NCI-H2196 treated with DMSO at 0.1 percent for 48 hours (cell line): ENCODE measurements around the gene FABP6.
A peak's percentile ranks its signal among the peaks of the same experiment; 100 is the strongest.
"Not testable (repeated sequence)": the region's sequence is repeated elsewhere in the genome, so short reads cannot be mapped to it uniquely, and the experiment has no call there.

ENCODE experiments used
- DNase-seq: peaks from one replicate; lab custom pipeline; 2025; ENCODE audit not compliant: unreplicated experiment; lab: John Stamatoyannopoulos, UW

FABP6 gene, protein sequence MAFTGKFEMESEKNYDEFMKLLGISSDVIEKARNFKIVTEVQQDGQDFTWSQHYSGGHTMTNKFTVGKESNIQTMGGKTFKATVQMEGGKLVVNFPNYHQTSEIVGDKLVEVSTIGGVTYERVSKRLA

DNA sequence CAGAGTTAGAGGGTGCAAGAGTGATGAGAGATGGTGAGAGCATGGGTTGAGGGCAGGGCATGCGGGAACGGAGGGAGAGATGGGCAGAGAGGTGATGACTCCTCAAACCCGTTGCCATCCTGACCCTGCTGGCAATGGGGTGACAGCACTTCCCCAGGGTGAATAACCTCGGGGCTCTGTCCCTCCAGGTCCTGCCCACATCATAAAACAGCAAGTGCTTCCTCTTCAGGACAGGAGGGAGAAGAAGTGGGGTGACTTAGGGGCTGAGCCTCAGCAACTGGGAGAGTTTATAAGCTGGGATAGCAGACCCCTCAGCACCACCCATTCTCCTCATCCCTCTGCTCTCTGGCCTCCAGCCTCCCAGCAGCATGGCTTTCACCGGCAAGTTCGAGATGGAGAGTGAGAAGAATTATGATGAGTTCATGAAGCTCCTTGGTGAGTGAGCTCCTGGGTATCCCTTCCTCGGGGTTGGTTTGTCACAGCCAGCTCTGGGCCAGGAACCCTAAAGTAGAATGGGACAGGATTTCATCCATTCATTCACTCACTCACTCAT lies at the start of gene FABP6:
TSS of gene FABP6 (plus strand) at position 317 of the 553 bp plus-strand sequence. CDS start at position 369, 52 bp downstream.
- no peak for DNase-seq

DNA sequence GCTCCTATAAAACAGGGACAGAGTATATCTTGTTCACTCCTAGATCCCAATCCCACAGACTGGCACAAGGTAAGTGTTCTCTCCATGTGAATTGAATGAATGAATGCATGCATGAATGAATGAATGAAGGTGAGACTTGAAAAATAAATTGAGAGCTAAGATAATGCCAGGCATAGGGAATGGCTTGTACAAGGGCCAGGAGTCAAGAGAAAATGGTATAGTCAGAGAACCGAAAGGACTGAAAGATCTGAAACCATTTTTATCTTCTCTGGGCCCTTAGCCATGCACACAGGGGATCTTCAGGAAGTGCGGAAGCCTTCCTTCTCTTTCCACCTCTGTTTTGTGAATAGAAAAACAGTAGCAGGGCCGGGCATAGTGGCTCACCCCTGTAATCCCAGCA lies 48.4 kb upstream of the FABP6 start:
- no peak for DNase-seq

DNA sequence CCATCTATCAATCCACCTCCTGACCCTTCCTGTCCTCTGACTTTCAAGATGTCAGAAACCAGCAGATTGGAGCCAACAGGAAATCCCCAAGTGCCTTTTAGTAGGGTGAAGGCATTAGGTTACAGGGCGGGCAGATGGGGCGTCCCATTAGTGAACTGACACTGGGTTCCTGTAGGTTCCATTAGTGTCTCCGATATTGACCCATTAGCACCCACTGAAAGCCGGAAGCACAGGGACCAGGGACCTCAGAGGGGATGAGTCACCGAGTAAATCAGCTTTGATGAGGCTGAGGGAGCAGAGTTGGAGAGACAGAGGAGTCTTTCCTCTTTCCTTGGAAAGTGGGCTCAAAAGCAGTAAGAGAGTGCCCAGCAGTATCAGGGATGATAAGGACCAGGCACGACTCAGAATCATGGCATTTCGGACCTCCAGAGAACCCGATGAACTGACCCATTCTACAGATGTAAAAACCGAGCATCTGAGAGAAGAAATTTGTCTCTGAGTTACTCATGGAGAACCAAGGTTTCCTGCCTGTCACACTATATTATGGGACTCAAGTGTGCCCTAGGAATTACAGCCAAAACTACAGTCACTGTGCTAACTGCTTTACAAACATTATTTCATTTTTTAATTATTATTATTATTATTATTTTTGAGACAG lies 47.2 kb upstream of the FABP6 start:
- no peak for DNase-seq

DNA sequence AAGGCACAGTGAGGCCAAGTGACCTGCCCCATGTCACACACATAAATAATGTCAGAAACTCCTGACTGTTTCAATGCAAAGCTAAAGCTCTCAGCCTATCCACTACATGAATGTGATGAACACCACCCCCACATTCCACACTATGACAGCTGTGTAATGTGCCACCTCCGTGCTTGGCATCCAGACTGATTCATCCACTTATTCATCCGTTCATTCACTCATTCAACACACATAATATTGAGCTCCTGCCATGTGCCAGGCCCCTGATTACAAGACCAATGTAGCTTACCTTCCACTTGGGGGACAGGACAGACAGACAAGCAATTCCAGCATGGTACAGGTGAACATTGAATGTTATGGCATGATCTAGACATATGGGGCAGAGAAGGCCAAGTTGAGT lies 46.2 kb upstream of the FABP6 start:
- no peak for DNase-seq

DNA sequence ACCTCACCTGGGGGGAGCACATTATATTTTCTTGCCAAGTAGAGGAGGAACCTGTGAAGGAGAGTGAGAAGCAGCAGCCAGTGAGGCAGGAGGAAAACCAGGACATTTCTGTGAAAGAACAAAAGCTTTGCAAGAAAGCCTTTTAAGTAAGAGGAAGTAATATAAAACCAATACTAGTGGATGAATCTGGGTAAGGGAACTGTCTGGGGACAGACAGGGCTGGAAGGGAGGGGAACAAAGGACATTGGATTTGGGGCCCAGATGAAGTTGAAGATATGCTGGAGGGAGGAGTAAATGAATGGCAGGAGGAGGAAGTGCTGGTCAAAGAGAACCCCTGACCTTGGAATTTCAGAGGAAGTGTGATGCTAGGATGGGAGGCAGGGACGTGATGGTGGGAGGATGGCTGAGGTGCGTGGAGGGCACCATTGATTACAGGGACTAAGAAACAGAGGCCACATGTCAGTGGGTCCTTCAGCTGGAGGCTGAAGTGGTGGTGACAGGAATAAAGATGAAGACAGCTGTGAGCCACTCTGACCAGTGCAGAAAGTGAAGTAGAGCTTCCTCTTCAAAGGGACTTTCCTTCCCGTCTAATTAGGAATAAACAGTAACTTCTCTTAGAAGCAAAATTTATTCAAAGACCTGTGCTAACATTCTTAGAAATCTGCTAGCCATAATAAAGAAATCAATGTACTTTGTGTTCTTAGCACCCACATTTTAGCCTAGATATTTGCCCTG lies 43.5 kb upstream of the FABP6 start:
- DNase-seq, result no peak

DNA sequence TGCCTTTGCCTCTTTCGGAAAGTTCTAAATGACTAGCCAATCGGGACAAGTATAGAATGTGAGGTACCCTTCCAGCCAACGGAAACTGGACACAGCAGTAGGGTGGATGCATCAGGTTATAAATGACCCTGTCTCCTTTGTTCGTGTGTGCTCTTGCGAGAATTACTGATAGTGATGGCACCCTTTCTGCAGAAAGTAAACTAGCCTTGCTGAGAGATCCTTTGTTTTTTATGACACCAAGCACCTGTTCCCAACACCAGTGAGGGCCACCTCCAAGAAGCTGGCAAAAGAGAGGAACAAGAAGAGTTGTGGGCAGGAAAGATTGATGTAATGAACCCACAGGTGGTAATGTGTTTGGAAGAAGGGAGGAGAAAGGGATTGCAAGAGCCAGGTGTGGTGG lies 42.8 kb upstream of the FABP6 start:
- DNase-seq, result no peak

DNA sequence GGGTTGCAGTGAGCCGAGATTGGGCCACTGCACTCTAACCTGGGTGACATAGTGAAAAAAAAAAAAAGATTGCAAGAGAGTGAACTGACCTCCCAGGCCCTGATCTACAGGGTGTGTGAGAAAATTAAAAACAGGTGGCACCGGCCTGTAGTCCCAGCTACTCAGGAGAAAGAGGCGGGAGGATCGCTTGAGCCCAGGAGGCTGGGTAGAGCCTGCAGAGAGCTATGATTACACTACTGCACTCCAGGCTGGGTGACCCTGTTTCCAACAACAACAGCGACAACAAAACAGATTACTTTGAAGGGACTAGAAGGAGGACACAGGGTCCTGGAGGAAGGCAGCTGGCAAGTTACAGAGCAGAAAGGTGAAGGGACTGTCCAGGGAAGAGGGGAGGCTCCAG lies 42.2 kb upstream of the FABP6 start:
- no peak for DNase-seq

DNA sequence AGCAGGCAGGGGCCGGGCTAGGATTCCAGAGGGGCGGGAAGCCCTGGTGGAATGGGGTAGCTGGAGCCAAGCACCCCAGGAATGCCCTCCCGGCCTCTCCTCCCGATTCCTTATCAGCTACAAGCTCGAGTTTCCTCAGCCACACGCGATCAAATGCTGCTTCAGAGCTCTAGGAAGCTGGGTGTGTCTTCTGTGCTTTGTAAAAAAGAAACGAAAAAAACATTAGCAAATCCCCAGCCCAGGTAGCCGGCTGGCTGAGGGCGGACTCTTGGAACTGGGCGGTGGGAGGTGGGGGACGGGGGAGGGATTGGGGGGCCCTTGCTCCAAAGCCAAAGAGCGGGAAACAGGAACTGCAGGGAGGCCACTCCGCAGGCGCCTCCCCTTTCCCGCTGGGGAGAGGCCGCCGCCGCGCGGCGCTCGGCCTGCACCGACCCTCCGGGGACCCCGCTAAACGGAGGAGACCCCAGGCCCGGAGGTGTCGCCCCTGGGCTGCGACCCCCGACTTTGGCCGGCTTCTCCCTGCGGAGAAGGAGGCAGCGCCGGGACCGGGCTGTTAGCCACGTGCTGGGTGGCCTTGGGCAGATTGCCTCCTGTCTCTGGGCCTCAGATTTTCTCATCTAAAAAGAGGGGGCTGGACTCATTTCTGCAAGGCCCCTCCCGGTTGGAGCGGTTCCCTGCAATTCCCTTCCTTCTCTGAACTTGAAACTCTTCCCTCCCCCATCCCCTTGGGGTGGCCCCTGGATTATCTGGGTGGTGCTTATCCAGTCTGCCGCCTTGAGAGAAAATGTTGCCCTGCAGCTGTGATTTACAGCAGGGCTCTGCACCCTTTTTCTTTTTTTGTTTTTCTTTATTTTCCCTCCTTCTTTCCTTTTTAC lies 40.9 kb upstream of the FABP6 start:
- no peak for DNase-seq

DNA sequence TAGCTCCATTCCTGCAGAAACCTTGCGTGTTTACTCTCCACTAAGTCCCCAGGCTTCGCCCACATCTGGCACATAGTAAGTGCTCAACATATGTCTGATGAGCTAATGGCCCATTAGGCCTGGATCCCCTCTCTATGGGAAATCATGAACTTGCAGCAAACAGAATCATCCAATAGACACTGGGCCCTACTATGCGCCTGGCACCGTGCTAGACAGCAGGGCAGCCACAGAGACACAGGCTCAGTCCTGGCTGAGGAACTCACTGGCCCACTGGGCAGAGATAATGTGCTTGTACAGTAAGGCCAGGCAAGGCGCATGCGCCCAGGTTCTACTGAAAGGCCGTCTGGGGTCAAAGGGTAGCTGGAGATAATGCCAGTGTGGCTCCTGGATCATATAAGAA lies 36.9 kb upstream of the FABP6 start:
- no peak for DNase-seq

DNA sequence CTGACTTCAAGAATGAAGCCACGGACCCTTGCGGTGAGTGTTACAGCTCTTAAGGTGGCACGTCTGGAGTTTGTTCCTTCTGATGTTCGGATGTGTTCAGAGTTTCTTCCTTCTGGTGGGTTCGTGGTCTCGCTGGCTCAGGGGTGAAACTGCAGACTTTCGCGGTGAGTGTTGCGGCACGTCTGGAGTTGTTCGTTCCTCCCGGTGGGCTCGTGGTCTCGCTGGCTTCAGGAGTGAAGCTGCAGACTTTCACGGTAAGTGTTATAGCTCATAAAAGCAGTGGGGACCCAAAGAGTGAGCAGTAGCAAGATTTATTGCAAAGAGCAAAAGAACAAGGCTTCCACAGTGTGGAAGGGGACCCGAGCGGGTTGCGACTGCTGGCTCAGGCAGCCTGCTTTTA lies 36.2 kb upstream of the FABP6 start:
- not testable (repeated sequence) for DNase-seq

DNA sequence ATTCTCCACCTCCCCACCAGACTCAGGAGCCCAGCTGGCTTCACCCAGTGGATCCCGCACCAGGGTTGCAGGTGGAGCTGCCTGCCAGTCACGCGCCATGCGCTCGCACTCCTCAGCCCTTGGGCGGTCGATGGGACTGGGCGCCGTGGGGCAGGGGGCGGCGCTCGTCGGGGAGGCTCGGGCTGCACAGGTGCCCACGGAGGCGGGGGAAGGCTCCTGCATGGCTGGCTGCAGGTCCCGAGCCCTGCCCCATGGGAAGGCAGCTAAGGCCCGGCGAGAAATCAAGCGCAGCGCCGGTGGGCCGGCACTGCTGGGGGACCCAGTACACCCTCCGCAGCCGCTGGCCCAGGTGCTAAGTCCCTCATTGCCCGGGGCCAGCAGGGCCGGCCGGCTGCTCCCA lies 35.5 kb upstream of the FABP6 start:
- DNase-seq, result not testable (repeated sequence)

DNA sequence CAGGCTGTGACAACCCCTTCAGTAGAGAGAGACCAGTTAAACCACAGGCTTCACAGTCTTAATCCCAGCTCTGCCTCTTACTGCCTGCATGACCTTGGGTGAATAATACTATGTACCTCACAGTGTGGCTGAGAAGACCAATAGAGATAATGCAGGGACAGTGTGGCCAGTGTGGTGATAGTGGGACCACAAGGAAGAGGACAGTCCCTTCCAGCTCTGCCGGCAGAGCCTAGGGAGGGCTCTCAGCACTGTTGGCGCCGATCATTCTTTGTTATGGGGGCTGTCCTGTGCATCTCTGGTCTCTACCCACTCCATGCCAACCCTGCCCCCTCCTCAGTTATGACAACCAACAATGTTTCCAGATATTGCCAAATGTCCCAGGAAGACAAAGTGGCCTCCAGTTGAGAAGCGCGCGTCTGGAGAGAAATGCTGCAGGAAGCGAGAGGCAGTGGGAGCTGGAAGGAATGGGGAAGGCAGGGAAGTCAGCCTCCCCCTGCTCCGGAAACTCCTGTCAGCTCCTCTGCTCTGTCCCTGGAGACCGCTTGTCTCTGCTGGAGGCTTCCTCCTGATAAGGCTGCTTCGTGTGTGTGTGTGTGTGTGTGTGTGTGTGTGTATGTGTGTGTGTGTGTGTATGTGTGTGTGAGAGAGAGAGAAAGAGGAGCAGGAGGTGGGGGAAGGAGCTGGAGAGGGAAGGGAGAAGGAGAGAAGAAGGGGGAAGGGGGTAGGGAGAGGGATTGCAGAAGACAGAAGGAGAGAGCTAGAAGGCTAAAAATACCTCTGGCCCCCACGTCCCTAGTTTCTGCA lies 31.8 kb upstream of the FABP6 start:
- no peak for DNase-seq

DNA sequence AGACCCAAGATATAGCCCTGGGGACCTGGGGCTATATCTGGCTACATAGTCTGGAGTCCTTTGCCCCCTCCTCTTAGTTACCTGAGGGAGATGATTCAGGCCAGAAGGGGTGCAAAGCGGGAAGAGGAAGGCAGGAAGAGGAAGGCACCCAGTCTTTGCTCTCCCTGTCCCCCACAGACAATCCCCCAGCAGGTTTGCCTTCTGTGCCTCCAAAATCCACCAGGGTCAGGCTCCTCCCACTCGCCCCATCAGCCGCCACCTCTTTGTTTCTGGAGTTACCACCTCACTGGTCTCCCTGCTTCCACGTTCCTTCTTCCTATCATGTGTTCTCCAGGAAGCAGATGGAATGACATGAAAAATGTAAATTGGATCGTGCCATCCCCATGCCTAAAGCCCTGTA lies 31.2 kb upstream of the FABP6 start:
- no peak for DNase-seq

DNA sequence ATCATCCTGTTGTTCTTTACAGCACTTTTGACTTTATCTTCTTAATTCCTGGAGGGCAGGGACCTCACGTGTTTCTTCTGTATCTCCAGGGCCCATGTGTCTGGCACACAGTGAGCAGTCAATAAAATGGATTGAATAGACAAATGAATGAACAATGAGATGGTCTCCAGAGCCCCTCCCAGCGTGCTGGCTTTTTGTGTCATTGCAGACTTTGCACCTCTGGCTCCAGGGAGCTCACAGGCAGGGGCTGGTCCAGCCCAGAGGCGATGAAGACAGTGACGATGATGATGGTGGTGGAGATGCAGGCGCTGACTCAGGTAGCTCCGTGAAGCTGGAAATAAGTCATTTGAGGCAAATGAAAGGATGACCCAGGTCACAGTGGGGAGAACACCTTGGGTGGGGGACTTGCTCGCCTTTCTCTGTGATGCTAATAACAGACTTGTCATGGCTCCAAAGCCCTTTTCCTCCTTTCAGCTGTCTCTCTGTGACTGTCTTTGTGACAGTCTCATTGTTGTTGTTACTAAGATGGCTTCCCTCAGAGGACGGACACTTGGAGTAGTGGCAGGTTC lies 30.4 kb upstream of the FABP6 start:
- DNase-seq, result no peak

DNA sequence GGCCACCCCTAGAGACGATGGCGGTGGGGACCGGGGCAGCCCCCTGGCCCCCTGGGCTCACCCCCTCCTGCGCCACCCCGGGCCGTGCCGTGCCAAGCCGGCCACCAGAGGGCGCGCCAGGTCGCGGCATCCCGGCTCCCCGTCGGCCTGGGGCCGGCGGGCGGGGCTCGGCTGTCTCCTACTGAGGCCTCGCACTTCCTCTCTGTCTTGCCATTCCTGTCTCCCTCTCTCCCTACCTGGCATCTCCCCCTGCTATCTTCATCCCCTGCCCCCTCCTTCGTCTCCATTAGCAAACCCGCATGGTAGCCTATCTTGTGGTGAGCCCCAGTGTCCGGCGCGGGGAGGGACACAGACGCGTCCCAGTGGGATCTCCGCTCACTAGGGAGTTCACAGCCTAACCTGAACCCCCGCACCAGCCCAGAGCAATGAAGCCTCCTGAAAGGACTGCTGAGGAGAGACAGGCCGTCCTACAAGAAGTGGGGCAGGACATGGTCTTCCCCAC lies 29.8 kb upstream of the FABP6 start:
- DNase-seq, result peak; percentile 52

DNA sequence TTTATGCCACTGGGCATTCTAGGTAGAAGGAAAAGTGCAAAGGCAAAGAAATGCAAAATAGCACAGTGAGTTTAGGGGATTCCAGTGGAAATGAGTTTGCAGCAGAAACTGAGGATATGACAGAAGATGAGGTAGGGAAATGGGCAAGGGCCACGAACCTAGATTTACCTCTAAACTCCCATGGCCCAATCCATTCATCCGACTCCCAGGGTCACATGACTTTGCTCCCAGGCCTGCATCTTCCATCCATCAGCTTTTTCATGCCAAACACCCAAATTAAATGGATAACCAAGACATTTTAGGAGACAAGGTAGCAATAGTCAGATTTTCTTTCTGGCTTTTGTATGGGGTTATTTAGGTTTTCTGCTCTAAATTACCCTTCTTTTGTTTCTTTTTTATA lies 22.2 kb upstream of the FABP6 start:
- DNase-seq, result no peak

DNA sequence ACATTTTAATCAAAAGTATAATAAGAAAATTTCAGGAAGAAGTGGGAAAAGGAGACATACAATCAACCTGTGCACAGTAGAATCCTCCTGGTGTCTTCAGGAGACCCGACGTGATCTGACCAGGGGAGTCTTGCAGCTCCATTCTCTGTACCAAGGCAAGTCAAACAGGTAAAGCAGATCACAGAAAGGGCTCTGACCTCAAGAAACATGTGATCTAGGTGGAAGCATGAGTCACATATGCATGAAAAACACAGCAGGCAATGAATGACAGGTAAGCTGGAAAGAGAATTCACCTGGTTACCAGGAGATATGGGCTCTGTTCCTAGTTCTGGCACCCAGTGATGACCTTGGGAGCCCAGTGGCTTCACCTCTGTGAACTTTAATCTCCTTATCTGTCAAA lies 19.4 kb upstream of the FABP6 start:
- no peak for DNase-seq

DNA sequence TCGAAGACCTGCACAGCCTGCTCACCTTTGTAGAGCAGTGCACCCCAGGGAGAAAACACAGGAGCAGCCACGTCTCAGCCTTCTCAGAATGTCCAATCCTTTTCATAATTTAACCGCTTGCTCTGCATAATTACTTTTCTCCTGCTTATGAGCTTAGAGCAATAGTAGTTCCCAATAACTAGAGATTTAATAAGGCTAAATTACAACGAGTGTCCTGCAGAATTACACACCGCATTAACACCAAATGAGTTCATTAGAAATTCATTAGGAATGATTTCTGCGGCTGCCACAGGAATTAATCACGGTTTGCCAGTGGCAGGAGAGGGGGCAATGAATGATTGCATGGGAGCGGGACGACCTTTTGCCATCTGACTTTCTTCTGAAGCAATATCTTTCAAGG lies 18.7 kb upstream of the FABP6 start:
- DNase-seq, result no peak

DNA sequence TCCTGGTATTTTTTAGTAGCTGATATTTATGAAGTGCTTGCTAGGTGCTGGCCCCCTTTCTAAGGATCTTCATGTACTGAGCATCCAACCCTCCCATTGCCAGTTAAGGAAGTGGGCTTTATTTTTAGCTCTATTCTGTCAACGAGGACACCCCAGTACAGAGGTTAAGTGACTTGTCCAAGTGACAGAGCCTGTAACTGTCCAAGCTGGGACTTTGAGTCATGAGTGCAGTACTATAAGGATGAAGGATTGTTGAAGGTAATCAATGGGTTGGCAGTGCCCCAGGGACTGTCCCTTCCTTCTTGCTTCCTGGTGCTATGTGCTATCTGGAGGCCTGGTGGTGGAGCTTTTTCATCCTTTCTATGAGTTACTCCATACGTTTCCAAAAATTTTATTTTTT lies 18.0 kb upstream of the FABP6 start:
- no peak for DNase-seq

DNA sequence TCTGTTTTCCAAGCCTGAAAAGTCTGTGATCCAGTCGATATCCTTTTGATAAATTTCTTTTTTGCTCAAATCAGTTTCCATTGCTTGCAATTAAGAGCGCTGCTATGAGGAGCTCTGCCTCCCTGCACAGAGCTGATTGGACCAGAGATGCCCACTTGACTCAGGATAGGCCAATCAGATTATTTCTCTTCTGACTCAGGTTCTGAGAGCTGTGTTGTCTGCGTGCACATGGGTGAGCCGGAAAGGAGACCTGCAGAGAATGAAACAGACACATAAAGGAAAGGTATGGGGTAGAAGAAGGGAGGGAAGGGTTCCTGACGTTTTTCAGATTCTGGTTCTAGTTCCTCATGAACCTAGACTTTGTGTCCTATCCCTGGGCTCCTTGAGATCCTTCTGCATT lies 15.8 kb upstream of the FABP6 start:
- DNase-seq, result peak; percentile 69
